H1 (cell line): Measurements from ENCODE around the gene ADCY3. TPM values are rescaled to one million over a fixed set of nuclear protein-coding genes. Genes with fewer than 3 reads are reported as not detected.
A peak's percentile ranks its signal among the peaks of the same experiment; 100 is the strongest.

Experiments
- CTCF ChIA-PET: fragments of 300-600 bp; sonication (Branson Sonifier 250); formaldehyde crosslinking; loops from one replicate; lab custom pipeline; 2021; ENCODE audit not compliant: partially characterized antibody; lab: Charles Lee
- POLR2A ChIA-PET: fragments of 300-600 bp; sonication (Branson Sonifier 250); formaldehyde crosslinking; loops from one replicate; lab custom pipeline; 2021; ENCODE audit warnings: inconsistent platforms; ENCODE audit not compliant: partially characterized antibody; lab: Charles Lee
- DNase-seq, 2 experiments: peaks; one replicate each; pipeline versions ENCODE4 v3.0.0 to v3.0.0-alpha.2; 2010 to 2022; ENCODE audit warnings: low spot score in 2 of 2, low read depth in 1 of 2, mixed read lengths in 1 of 2
- FAIRE-seq: peaks from 2 replicates; lab custom pipeline; 2011; peaks lifted over from hg19 to GRCh38; lab: Jason Lieb, UNC
- H2AFZ ChIP-seq: 2 replicates; pipeline ENCODE4 v1.8.1; 2012; ENCODE audit warnings: low read length, inconsistent platforms
- H2AK5ac ChIP-seq: 2 replicates; pipeline ENCODE4 v1.6.1; 2013; ENCODE audit warnings: low read depth, low read length
- H2BK120ac ChIP-seq: replicated peaks from 2 replicates; pipeline ENCODE3; 2013; ENCODE audit warnings: low read depth, low read length, inconsistent platforms
- H2BK12ac ChIP-seq: 2 replicates; pipeline ENCODE4 v1.6.1; 2013; ENCODE audit warnings: low read depth, low read length
- H2BK15ac ChIP-seq: 2 replicates; pipeline ENCODE4 v1.6.1; 2013; ENCODE audit warnings: low read length
- H2BK20ac ChIP-seq: 2 replicates; pipeline ENCODE4 v1.6.1; 2013; ENCODE audit warnings: low read length
- H2BK5ac ChIP-seq: 2 replicates; pipeline ENCODE4 v1.6.1; 2013; ENCODE audit warnings: low read depth, low read length
- H3K14ac ChIP-seq: 2 replicates; pipeline ENCODE4 v1.6.1; 2013; ENCODE audit warnings: inconsistent platforms; ENCODE audit not compliant: insufficient read length
- H3K18ac ChIP-seq: 2 replicates; pipeline ENCODE4 v1.6.1; 2013; ENCODE audit warnings: low read length; ENCODE audit errors: extremely low read depth
- H3K23ac ChIP-seq: 2 replicates; pipeline ENCODE4 v1.6.1; 2013; ENCODE audit warnings: inconsistent platforms; ENCODE audit not compliant: insufficient read length
- H3K23me2 ChIP-seq: 2 replicates; pipeline ENCODE4 v1.6.1; 2013; ENCODE audit warnings: low read depth, low read length
- H3K27ac ChIP-seq: 2 replicates; pipeline ENCODE4 v1.6.1; 2011; ENCODE audit warnings: low read depth, low read length, inconsistent platforms
- H3K27me3 ChIP-seq, 4 experiments: replicated peaks in 1 of 4; 1 replicate in 1 of 4; 2 replicates in 3 of 4; pipeline versions ENCODE4 v1.6.1 to v1.8.1; 2011 to 2013; ENCODE audit warnings: low read length in 3 of 4, mild to moderate bottlenecking in 3 of 4, inconsistent platforms in 2 of 4, mixed read lengths in 2 of 4, moderate library complexity in 1 of 4; ENCODE audit not compliant: control insufficient read depth in 3 of 4, insufficient read depth in 3 of 4; ENCODE audit errors: extremely low read depth in 1 of 4
- H3K36me3 ChIP-seq, 4 experiments: 2 replicates each; pipeline versions ENCODE4 v1.6.1 to v1.8.1; 2011 to 2013; ENCODE audit warnings: mild to moderate bottlenecking in 4 of 4, low read length in 3 of 4, moderate library complexity in 2 of 4, control low read depth in 1 of 4, inconsistent platforms in 1 of 4; ENCODE audit not compliant: insufficient read depth in 4 of 4, control insufficient read depth in 2 of 4
- H3K4ac ChIP-seq: replicated peaks from 2 replicates; pipeline ENCODE3; 2013; ENCODE audit warnings: low read length, low read depth, mixed read lengths, inconsistent platforms; ENCODE audit not compliant: insufficient read length
- H3K4me1 ChIP-seq, 4 experiments: replicated peaks in 1 of 4; 1 replicate in 1 of 4; 2 replicates in 3 of 4; pipeline versions ENCODE4 v1.6.1 to v1.8.1; 2011 to 2013; ENCODE audit warnings: low read length in 3 of 4, inconsistent platforms in 2 of 4, mixed read lengths in 1 of 4; ENCODE audit not compliant: insufficient read depth in 4 of 4, control insufficient read depth in 3 of 4
- H3K4me2 ChIP-seq, 2 experiments: 2 replicates each; pipeline versions ENCODE4 v1.6.1 to v1.8.1; 2011 to 2013; ENCODE audit warnings: low read depth in 2 of 2, low read length in 2 of 2, control low read depth in 1 of 2, inconsistent platforms in 1 of 2, mild to moderate bottlenecking in 1 of 2; ENCODE audit not compliant: insufficient read depth in 1 of 2
- H3K4me3 ChIP-seq, 4 experiments: fragments of 200-600, 300-600 bp in 1 of 4; sonication (generic), shearing (Covaris generic), sonication (Bioruptor Twin) in 1 of 4; 2 replicates each; pipeline versions ENCODE4 v1.5.1 to v1.8.1; 2011 to 2016; ENCODE audit warnings: low read length in 4 of 4, low read depth in 3 of 4, control low read depth in 2 of 4, inconsistent platforms in 2 of 4, mild to moderate bottlenecking in 2 of 4, mixed read lengths in 1 of 4, moderate library complexity in 1 of 4; ENCODE audit not compliant: insufficient read depth in 2 of 4; ENCODE audit errors: extremely low read depth in 1 of 4
- H3K56ac ChIP-seq: replicated peaks from 2 replicates; pipeline ENCODE3; 2013; ENCODE audit warnings: low read depth, mild to moderate bottlenecking, mixed read lengths, low read length, inconsistent platforms; ENCODE audit not compliant: insufficient read length
- H3K79me1 ChIP-seq: 2 replicates; pipeline ENCODE4 v1.6.1; 2013; ENCODE audit warnings: low read depth, low read length, control low read depth
- H3K79me2 ChIP-seq, 2 experiments: 2 replicates each; pipeline versions ENCODE4 v1.6.1 to v1.8.1; 2012 to 2013; ENCODE audit warnings: low read length in 2 of 2, mild to moderate bottlenecking in 2 of 2, inconsistent platforms in 1 of 2; ENCODE audit not compliant: insufficient read depth in 2 of 2, control insufficient read depth in 1 of 2
- H3K9ac ChIP-seq, 4 experiments: replicated peaks in 1 of 4; 1 replicate in 1 of 4; 2 replicates in 3 of 4; pipeline versions ENCODE4 v1.6.1 to v1.8.1; 2011 to 2013; ENCODE audit warnings: low read depth in 3 of 4, low read length in 3 of 4, control low read depth in 2 of 4, mild to moderate bottlenecking in 2 of 4, moderate library complexity in 2 of 4, inconsistent platforms in 1 of 4; ENCODE audit errors: extremely low read depth in 1 of 4
- H3K9me3 ChIP-seq, 2 experiments: 2 replicates each; pipeline versions ENCODE4 v1.6.1 to v1.8.1; 2012 to 2013; ENCODE audit warnings: mild to moderate bottlenecking in 2 of 2, moderate library complexity in 2 of 2, control low read depth in 1 of 2, inconsistent platforms in 1 of 2, low read depth in 1 of 2, low read length in 1 of 2, mixed read lengths in 1 of 2; ENCODE audit not compliant: insufficient read depth in 2 of 2
- H4K20me1 ChIP-seq, 2 experiments: replicated peaks in 1 of 2; 2 replicates each; pipeline versions ENCODE3 to v1.8.1; 2011 to 2013; ENCODE audit warnings: inconsistent platforms in 2 of 2, low read length in 2 of 2, mild to moderate bottlenecking in 1 of 2; ENCODE audit not compliant: insufficient read depth in 2 of 2, control insufficient read depth in 1 of 2
- H4K5ac ChIP-seq: 2 replicates; pipeline ENCODE4 v1.6.1; 2013; ENCODE audit warnings: low read length, low read depth, mixed read lengths, inconsistent platforms; ENCODE audit not compliant: insufficient read length
- H4K8ac ChIP-seq: 2 replicates; pipeline ENCODE4 v1.8.0; 2013; ENCODE audit warnings: mild to moderate bottlenecking, moderate library complexity, low read length, inconsistent platforms; ENCODE audit not compliant: insufficient read depth; ENCODE audit errors: extremely low read depth
- H4K91ac ChIP-seq: replicated peaks from 2 replicates; pipeline ENCODE3; 2013; ENCODE audit warnings: low read length, mixed read lengths, inconsistent platforms; ENCODE audit not compliant: insufficient read length
- TAF1 ChIP-seq: IDR thresholded peaks from 2 replicates; pipeline ENCODE4 v1.6.1; 2011; ENCODE audit warnings: mild to moderate bottlenecking, low read depth, low read length
- USF2 ChIP-seq: IDR thresholded peaks from 2 replicates; pipeline ENCODE4 v1.6.1; 2011; ENCODE audit warnings: low read length, improper control_type of control experiment
- WGBS, 2 experiments: shearing (Covaris generic) in 1 of 2; methylation state at CpG; one replicate each; pipeline versions ENCODE4 v1.1.6 to v1.1.7; 2013 to 2015; ENCODE audit warnings: low lambda C conversion rate in 2 of 2, mixed read lengths in 2 of 2, inconsistent platforms in 1 of 2, low coverage in 1 of 2, missing lambda C conversion rate in 1 of 2; ENCODE audit not compliant: insufficient replicate concordance in 2 of 2, insufficient coverage in 1 of 2, insufficient read length in 1 of 2; ENCODE audit errors: extremely low coverage in 1 of 2, missing lambda C conversion rate in 1 of 2; 5-methylcytosine and 5-hydroxymethylcytosine counted together
- polyA plus RNA-seq, 7 experiments: library from polyadenylated mRNA; depleted of rRNA in 3 of 7; stranded (reverse) in 5 of 7; unstranded in 2 of 7; fragments of >200 nt in 5 of 7; fragments of 200-250 nt in 2 of 7; gene quantifications; 1 replicate in 5 of 7; 2 replicates in 1 of 7; 4 replicates in 1 of 7; pipeline versions ENCODE4 v1.2.1 to v1.2.3, GENCODE V29; 2011 to 2013; ENCODE audit warnings: missing spikeins in 2 of 7, mixed read lengths in 2 of 7
- total RNA-seq: library from RNA; stranded (reverse); fragmentation: NEBNext Ultra II Directional; extraction: Animal tissue kit (Norgen Biotek cat#: 25700); gene quantifications from 2 replicates; pipeline ENCODE4 v1.2.1, GENCODE V29; 2021

The ADCY3 gene
- total and polyA plus RNA-seq, 2 of the 8 experiments (the other 6 are each of a cell fraction or from before 2014, with no cell fraction given) = 45.1 to 52.9 TPM

DNA sequence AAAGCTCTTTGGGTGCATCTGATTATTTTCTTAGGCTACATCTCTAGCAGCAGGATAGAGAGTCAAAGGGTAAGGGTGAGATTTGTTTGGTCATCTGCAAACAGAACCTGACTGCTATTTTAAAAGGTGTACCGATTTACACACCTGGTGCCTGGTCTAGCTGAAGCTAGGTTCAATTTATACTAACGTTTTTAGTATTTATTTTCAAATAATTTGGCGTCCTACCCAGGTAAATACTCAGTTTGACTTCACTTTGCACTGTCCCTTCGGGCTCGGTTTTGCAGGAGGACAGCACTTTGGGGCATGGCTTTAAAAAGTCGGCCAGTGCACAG, 127.5 kb downstream of the ADCY3 start:
- Histone ChIP-seq H3K79me2 (peaks cover 19 to 40% of the 10 kb centered on the region in 2 experiments), H3K9me3 (no peaks in the 10 kb centered on the region), H3K56ac (peak overlapping the region; percentile 32), H4K5ac (peak overlapping the region; percentile 57), H4K91ac (peak overlapping the region; percentile 20), H3K4me3 (peak overlapping the region; percentile 74 to 98 (median 86)), H3K79me1 (peaks cover 12% of the 10 kb centered on the region), H3K36me3 (peaks cover 2 to 19% (median 5%) of the 10 kb centered on the region in 4 experiments; a peak in 5 of 8 replicates), H2BK120ac (no peak overlapping the region), H2AK5ac (no peak overlapping the region), H2BK20ac (no peak overlapping the region), H3K23ac (no peak overlapping the region), H3K9ac (peak overlapping the region; percentile 55 to 100 (median 90)), H3K4me2 (peak overlapping the region; percentile 88 to 93), H3K23me2 (peaks cover 8% of the 10 kb centered on the region; the same call in 1 of the 2 replicates), H4K20me1 (peaks cover 0 to 5% of the 10 kb centered on the region in 2 experiments), H2BK12ac (peak overlapping the region; percentile 77; the same call in 1 of the 2 replicates), H3K14ac (no peak overlapping the region), H4K8ac (peak overlapping the region; percentile 100; the same call in 1 of the 2 replicates), H2AFZ (no peak overlapping the region), H2BK5ac (peak overlapping the region; percentile 100), H3K27me3 (no peaks in the 10 kb centered on the region), H3K4me1 (peaks cover 0 to 7% (median 6%) of the 10 kb centered on the region in 4 experiments; a peak in 4 of 7 replicates), H2BK15ac (no peak overlapping the region), H3K4ac (peak overlapping the region; percentile 87), H3K27ac (peak overlapping the region; percentile 100), H3K18ac (no peak overlapping the region; the same call in 1 of the 2 replicates)
- ChIA-PET CTCF (interaction anchor here (0.6 to 4.0 kb wide), 9 partner anchors 9 to 383 kb away, joined by 3 to 37 read pairs (median 4); no protein-coding TSS in a partner anchor), POLR2A (interaction anchor here (0.7 to 2.0 kb wide), 20 partner anchors 9 to 382 kb away, joined by 3 to 22 read pairs (median 4); no protein-coding TSS in a partner anchor)
- FAIRE-seq = no peak
- WGBS, 2 experiments = 6% methylated on average over 6 of the region's 6 CpGs; no CpG with 5 or more reads in 1 of the 2 experiments
- DNase-seq = no peak
- TF ChIP-seq TAF1 (no peak), USF2 (0 out of 2 replicates have a peak, but pooled peaks have one; percentile 1)
